Stimulated activated CD4-positive, alpha-beta T cell treated with anti-CD3 and anti-CD28 coated beads, Interleukin-4, amount 100 ng/mL, for 24 hours (primary cell): ENCODE measurements around the gene NAV2.

Experiments
- DNase-seq: peaks from one replicate; pipeline ENCODE4 v3.0.0-alpha.2; 2020

The NAV2 gene

GRCh38 chr11:19814421-19814820, 101.8 kb downstream of the NAV2 start:
- DNase-seq, result no peak

GRCh38 chr11:19816040-19816439, 103.4 kb downstream of the NAV2 start:
- DNase-seq, result no peak

- no peak for DNase-seq
These were observed 104.2 kb downstream of the NAV2 start for GRCh38 chr11:19816817-19817216.

- no peak for DNase-seq
These were observed 104.7 kb downstream of the NAV2 start for GRCh38 chr11:19817265-19817851.

GRCh38 chr11:19817870-19818269, 105.2 kb downstream of the NAV2 start:
- DNase-seq, result no peak

- DNase-seq, result no peak
These were observed 106.0 kb downstream of the NAV2 start for GRCh38 chr11:19818619-19819018.

- DNase-seq, result no peak
These were observed 106.5 kb downstream of the NAV2 start for GRCh38 chr11:19819148-19819547.

GRCh38 chr11:19820100-19820499, 107.5 kb downstream of the NAV2 start:
- DNase-seq, result no peak

- no peak for DNase-seq
These were observed 108.8 kb downstream of the NAV2 start for GRCh38 chr11:19821412-19821875.

- DNase-seq, result no peak
These were observed 109.4 kb downstream of the NAV2 start for GRCh38 chr11:19821993-19822392.

- DNase-seq, result no peak
These were observed 109.9 kb downstream of the NAV2 start for GRCh38 chr11:19822531-19822930.

GRCh38 chr11:19826606-19827005, 114.0 kb downstream of the NAV2 start:
- no peak for DNase-seq

GRCh38 chr11:19827399-19828135, 114.9 kb downstream of the NAV2 start:
- DNase-seq, result no peak

GRCh38 chr11:19828382-19829108, 115.9 kb downstream of the NAV2 start:
- DNase-seq, result no peak

GRCh38 chr11:19829109-19829837, 116.6 kb downstream of the NAV2 start:
- DNase-seq, result no peak

- no peak for DNase-seq
These were observed 119.6 kb downstream of the NAV2 start for GRCh38 chr11:19832086-19832750.

- DNase-seq, result no peak
These were observed 120.3 kb downstream of the NAV2 start for GRCh38 chr11:19832901-19833300.

- no peak for DNase-seq
These were observed 122.1 kb downstream of the NAV2 start for GRCh38 chr11:19834771-19835170.

- DNase-seq, result no peak
These were observed 124.0 kb downstream of the NAV2 start for GRCh38 chr11:19836666-19837065.

- DNase-seq, result no peak
These were observed 126.5 kb downstream of the NAV2 start for GRCh38 chr11:19838994-19839768.

- DNase-seq, result no peak
These were observed 128.3 kb downstream of the NAV2 start for GRCh38 chr11:19840961-19841360.

- DNase-seq, result no peak
These were observed 129.9 kb downstream of the NAV2 start for GRCh38 chr11:19842505-19842904.
